ENCODE measurements around the gene KPNA6.

KPNA6 gene

GRCh38 chr1:32194984-32195383, 87.1 kb downstream of the KPNA6 start:
- no peak for DNase-seq

GRCh38 chr1:32195531-32195930, 87.7 kb downstream of the KPNA6 start:
- no peak for DNase-seq

- DNase-seq: peak in 2 of 6 experiments; percentile 7 to 13
Measured at GRCh38 chr1:32195972-32196823, 88.3 kb downstream of the KPNA6 start.

- DNase-seq: no peak
Measured at GRCh38 chr1:32197074-32197473, 89.2 kb downstream of the KPNA6 start.

GRCh38 chr1:32197837-32198236, 90.0 kb downstream of the KPNA6 start:
- DNase-seq: no peak

GRCh38 chr1:32198237-32199042, 90.6 kb downstream of the KPNA6 start:
- DNase-seq: no peak

- no peak for DNase-seq
Measured at GRCh38 chr1:32199043-32199716, 91.3 kb downstream of the KPNA6 start.

- no peak for DNase-seq
Measured at GRCh38 chr1:32199717-32200072, 91.8 kb downstream of the KPNA6 start.

- peak; percentile 46 to 80 (median 64) for DNase-seq
Measured at GRCh38 chr1:32200226-32201010, 92.6 kb downstream of the KPNA6 start, which contains the start of gene CCDC28B. Gene CCDC28B (plus strand): TSS chr1:32200595. CDS start chr1:32201936, 1,341 bp downstream.

GRCh38 chr1:32201011-32201855, 93.4 kb downstream of the KPNA6 start:
- peak; percentile 66 to 80 (median 76) for DNase-seq

GRCh38 chr1:32204943-32205361, 97.1 kb downstream of the KPNA6 start:
- no peak for DNase-seq

- peak; percentile 69 to 84 (median 82) for DNase-seq
Measured at GRCh38 chr1:32205401-32206370, 97.8 kb downstream of the KPNA6 start, which contains the start of gene IQCC. Gene IQCC (plus strand): TSS chr1:32205671. CDS start chr1:32205682, 11 bp downstream.

- no peak for DNase-seq
Measured at GRCh38 chr1:32208469-32208868, 100.6 kb downstream of the KPNA6 start.

GRCh38 chr1:32208891-32209328, 101.1 kb downstream of the KPNA6 start, which contains the start of gene DCDC2B:
Gene DCDC2B (plus strand): TSS chr1:32209089. CDS start chr1:32209094, 5 bp downstream.
- no peak for DNase-seq

GRCh38 chr1:32215629-32216480, 108.0 kb downstream of the KPNA6 start:
- DNase-seq: peak in 5 of 6 experiments; percentile 17 to 59 (median 43)

- no peak for DNase-seq
Measured at GRCh38 chr1:32216566-32216965, 108.7 kb downstream of the KPNA6 start.

- DNase-seq: no peak
Measured at GRCh38 chr1:32219022-32219421, 111.2 kb downstream of the KPNA6 start.

- no peak for DNase-seq
Measured at GRCh38 chr1:32220746-32221580, 113.1 kb downstream of the KPNA6 start.
